CD4-positive, alpha-beta memory T cell (primary cell): ENCODE results near the gene ARL15. TPM values are rescaled to one million over a fixed set of nuclear protein-coding genes. Genes with fewer than 3 reads are reported as not detected.

Experiments
- CTCF ChIA-PET: fragments of 350-600 bp; sonication (Branson Sonifier 250); formaldehyde crosslinking; loops from one replicate; lab custom pipeline; 2021; ENCODE audit warnings: inconsistent platforms; ENCODE audit not compliant: partially characterized antibody; lab: Charles Lee
- POLR2A ChIA-PET: fragments of 350-600 bp; sonication (Branson Sonifier 250); formaldehyde crosslinking; loops from one replicate; lab custom pipeline; 2021; ENCODE audit not compliant: partially characterized antibody; lab: Charles Lee
- DNase-seq, 5 donors: peaks; one replicate each; pipeline versions ENCODE4 v3.0.0 to v3.0.0-alpha.2; 2020 to 2022; ENCODE audit warnings: mixed read lengths in 1 of 5
- H3K27ac ChIP-seq: one replicate; pipeline ENCODE4 v1.7.0; 2013; ENCODE audit warnings: low read depth, low read length
- H3K27me3 ChIP-seq: 2 replicates; pipeline ENCODE4 v1.7.0; 2013; ENCODE audit warnings: mild to moderate bottlenecking, low read length, moderate library complexity; ENCODE audit not compliant: insufficient read depth
- H3K36me3 ChIP-seq: 2 replicates; pipeline ENCODE4 v1.7.0; 2013; ENCODE audit warnings: mild to moderate bottlenecking, low read length, moderate library complexity; ENCODE audit not compliant: insufficient read depth
- H3K4me1 ChIP-seq: 2 replicates; pipeline ENCODE4 v1.7.0; 2013; ENCODE audit warnings: mild to moderate bottlenecking, low read length, moderate library complexity; ENCODE audit not compliant: insufficient read depth
- H3K4me3 ChIP-seq, 2 donors: one replicate each; pipeline ENCODE4 v1.7.0; 2013; ENCODE audit warnings: low read length in 2 of 2, mild to moderate bottlenecking in 1 of 2
- H3K9me3 ChIP-seq, 2 donors: one replicate each; pipeline ENCODE4 v1.7.0; 2013; ENCODE audit warnings: low read length in 2 of 2, control low read depth in 1 of 2; ENCODE audit not compliant: control insufficient read depth in 1 of 2
- H3K27ac Mint-ChIP-seq, 7 donors: one replicate each; pipeline ENCODE4 v1.8.0; 2020 to 2021; ENCODE audit warnings: mixed read lengths in 7 of 7, mild to moderate bottlenecking in 6 of 7, inconsistent platforms in 3 of 7, moderate library complexity in 3 of 7
- H3K27me3 Mint-ChIP-seq, 2 donors: one replicate each; pipeline ENCODE4 v1.8.0; 2020 to 2021; ENCODE audit warnings: mixed read lengths in 2 of 2
- H3K36me3 Mint-ChIP-seq, 2 donors: one replicate each; pipeline ENCODE4 v1.8.0; 2020 to 2021; ENCODE audit warnings: mixed read lengths in 2 of 2, inconsistent platforms in 1 of 2, mild to moderate bottlenecking in 1 of 2
- H3K4me1 Mint-ChIP-seq, 4 donors: one replicate each; pipeline ENCODE4 v1.8.0; 2020 to 2021; ENCODE audit warnings: mixed read lengths in 4 of 4, mild to moderate bottlenecking in 1 of 4
- H3K4me3 Mint-ChIP-seq, 8 donors: one replicate each; pipeline ENCODE4 v1.8.0; 2020 to 2021; ENCODE audit warnings: mixed read lengths in 8 of 8, mild to moderate bottlenecking in 7 of 8, moderate library complexity in 6 of 8, inconsistent platforms in 3 of 8
- H3K9me3 Mint-ChIP-seq, 8 donors: one replicate each; pipeline ENCODE4 v1.8.0; 2020 to 2021; ENCODE audit warnings: mixed read lengths in 8 of 8, mild to moderate bottlenecking in 5 of 8, inconsistent platforms in 3 of 8, moderate library complexity in 1 of 8
- intact Hi-C: fragments of 100-400 bp; cut with micrococcal nuclease; formaldehyde crosslinking; loops from one replicate; pipeline ENCODE4 v1.15.1; 2023
- polyA plus RNA-seq, 2 donors: library from polyadenylated mRNA; unstranded; fragments of 300-500 nt; fragmentation: Illumina TruSeq; gene quantifications; one replicate each; pipeline ENCODE4 v1.2.3, GENCODE V29; 2021
- total RNA-seq, 2 experiments: library from RNA; stranded (reverse); gene quantifications; one replicate each; pipeline ENCODE4 v1.2.3, GENCODE V29; 2021

ARL15 gene
- total and polyA plus RNA-seq, 4 experiments from 2014 or later = 14.0 to 29.8 (median 14.7) TPM

DNA sequence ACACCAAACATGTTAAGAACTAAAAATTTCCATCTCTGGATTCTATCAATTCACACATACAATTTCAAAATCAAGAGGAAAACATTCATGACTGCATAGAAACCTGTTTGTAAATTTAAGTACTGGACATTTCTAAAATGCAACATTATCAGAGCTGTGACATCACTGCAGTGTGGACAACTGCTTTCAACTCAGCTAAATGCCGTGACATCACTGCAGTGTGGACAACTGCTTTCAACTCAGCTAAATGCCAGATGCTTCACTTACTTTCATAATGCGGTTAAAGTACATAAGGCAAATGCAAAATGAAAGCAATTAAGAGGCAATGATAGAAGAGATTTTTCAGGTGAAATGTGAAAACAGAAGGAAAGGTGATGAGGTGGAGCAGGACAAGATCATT is 161.5 kb downstream of the ARL15 start:
- Mint-ChIP-seq H3K9me3 (peaks cover 0 to 3% (median 0%) of the 10 kb centered on the region in 8 donors), H3K4me1 (peaks cover 0 to 3% (median 1%) of the 10 kb centered on the region in 4 donors), H3K36me3 (peaks cover 14 to 59% of the 10 kb centered on the region in 2 donors), H3K27me3 (no peaks in the 10 kb centered on the region), H3K27ac (peak overlapping the region in 1 of 7 donors; percentile 0), H3K4me3 (peak overlapping the region in 1 of 8 donors; percentile 26)
- H3K4me3 ChIP-seq = no peak overlapping the region
- no peak overlapping the region for H3K27ac ChIP-seq
- H3K4me1 ChIP-seq = no peaks in the 10 kb centered on the region
- peaks cover 2% of the 10 kb centered on the region for H3K36me3 ChIP-seq
- H3K27me3 ChIP-seq = no peaks in the 10 kb centered on the region
- no peak for DNase-seq
- H3K9me3 ChIP-seq = no peaks in the 10 kb centered on the region
- ChIA-PET CTCF (no interaction called here), POLR2A (no interaction called here)
- intact Hi-C loops = no loop called here

DNA sequence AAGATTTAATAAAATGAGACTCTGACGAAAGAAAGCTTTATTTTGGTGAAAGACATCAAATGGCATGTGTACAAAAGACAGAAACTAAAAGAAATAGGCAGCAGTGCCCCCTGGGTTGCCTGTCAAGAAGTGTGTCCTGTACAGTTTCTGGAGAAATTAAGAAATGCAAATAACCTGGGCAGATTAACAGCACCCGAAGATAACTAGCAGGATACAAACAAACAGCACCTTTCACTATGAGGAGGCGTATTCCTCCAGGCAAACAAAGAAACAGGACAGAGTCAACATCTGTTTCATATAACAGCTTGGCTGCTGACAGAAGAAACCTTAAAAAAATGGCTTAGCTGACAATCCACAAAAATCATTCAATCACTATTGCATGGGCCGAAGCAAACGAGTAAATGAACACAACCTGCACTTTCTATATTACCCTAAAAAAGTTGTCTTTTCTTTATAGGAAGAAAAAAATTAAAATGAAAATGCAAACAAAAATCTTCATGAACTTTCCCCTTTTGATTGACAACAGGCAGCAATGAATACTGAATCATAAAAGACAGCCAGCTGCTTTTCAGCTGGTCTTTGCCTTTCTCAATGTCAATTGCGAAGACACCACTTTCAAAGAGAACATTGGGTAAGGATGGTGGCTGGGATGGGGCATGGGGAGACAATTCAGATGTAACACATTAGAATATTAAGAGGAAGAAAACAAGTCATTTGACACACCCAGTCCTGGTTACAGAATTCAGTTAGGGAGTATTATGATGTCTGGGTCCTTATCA is 162.1 kb downstream of the ARL15 start:
- no peaks in the 10 kb centered on the region for H3K27me3 Mint-ChIP-seq
- peaks cover 0 to 3% (median 1%) of the 10 kb centered on the region in 4 donors for H3K4me1 Mint-ChIP-seq
- no peak overlapping the region for H3K27ac ChIP-seq
- peaks cover 14 to 56% of the 10 kb centered on the region in 2 donors for H3K36me3 Mint-ChIP-seq
- no peaks in the 10 kb centered on the region for H3K4me1 ChIP-seq
- ChIA-PET POLR2A (no interaction called here), CTCF (no interaction called here)
- no peaks in the 10 kb centered on the region for H3K9me3 ChIP-seq
- peaks cover 0 to 3% (median 0%) of the 10 kb centered on the region in 8 donors for H3K9me3 Mint-ChIP-seq
- intact Hi-C loops = no loop called here
- DNase-seq = no peak
- no peak overlapping the region for H3K4me3 ChIP-seq
- H3K4me3 Mint-ChIP-seq = no peak overlapping the region
- no peaks in the 10 kb centered on the region for H3K27me3 ChIP-seq
- no peaks in the 10 kb centered on the region for H3K36me3 ChIP-seq
- no peak overlapping the region for H3K27ac Mint-ChIP-seq

DNA sequence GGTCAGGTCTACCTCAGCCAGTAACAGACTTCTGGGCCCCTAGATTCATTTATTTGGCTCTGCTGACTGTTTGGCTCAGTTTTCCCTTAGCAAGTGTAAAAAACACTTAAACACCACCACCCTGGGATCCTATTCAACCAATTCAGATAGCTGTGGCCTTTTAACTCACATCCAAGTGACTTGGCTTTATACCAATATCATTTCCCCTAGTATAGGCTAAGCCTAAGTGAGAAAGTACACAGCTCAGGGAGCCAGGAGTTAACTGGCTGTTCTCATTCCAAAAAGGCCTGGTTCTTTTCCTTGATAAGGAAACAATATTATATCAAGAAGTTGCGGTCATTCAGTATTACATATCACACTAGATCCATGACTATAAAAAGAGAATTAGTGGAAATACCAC is 163.5 kb downstream of the ARL15 start:
- Histone ChIP-seq H3K4me3 (no peak overlapping the region), H3K36me3 (no peaks in the 10 kb centered on the region), H3K9me3 (no peaks in the 10 kb centered on the region), H3K4me1 (no peaks in the 10 kb centered on the region), H3K27me3 (no peaks in the 10 kb centered on the region), H3K27ac (no peak overlapping the region)
- no peak for DNase-seq
- Mint-ChIP-seq H3K27me3 (no peaks in the 10 kb centered on the region), H3K4me3 (no peak overlapping the region), H3K4me1 (peaks cover 0 to 3% (median 0%) of the 10 kb centered on the region in 4 donors), H3K27ac (no peak overlapping the region), H3K9me3 (peaks cover 0 to 2% (median 0%) of the 10 kb centered on the region in 8 donors), H3K36me3 (peaks cover 10 to 61% of the 10 kb centered on the region in 2 donors)
- ChIA-PET POLR2A (no interaction called here), CTCF (no interaction called here)
- intact Hi-C loops = no loop called here

DNA sequence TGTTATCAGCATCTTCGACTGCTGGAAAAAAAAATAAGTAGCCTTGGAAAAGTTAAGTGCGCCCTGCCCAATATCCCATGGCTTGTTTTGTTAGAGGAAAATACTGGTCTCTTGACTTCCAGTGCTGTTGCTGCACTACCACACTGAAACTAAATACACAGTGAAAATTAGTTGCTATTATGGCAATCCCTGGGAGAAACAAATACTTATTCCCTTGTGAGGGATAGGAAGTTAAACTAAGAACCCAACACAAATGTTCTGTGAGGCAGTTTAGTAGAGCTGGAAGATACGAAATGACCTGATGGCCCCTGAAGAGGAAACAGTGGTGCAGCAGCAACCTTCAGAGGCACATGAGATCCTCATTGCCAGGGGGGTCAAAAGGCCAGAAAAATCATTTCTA is 164.0 kb downstream of the ARL15 start:
- POLR2A ChIA-PET = no interaction called here
- Histone ChIP-seq H3K9me3 (no peaks in the 10 kb centered on the region), H3K36me3 (no peaks in the 10 kb centered on the region), H3K4me3 (no peak overlapping the region), H3K4me1 (no peaks in the 10 kb centered on the region), H3K27me3 (no peaks in the 10 kb centered on the region), H3K27ac (no peak overlapping the region)
- H3K27ac Mint-ChIP-seq = no peak overlapping the region
- H3K4me3 Mint-ChIP-seq = no peak overlapping the region
- H3K9me3 Mint-ChIP-seq = peaks cover 0 to 2% (median 0%) of the 10 kb centered on the region in 8 donors
- no peaks in the 10 kb centered on the region for H3K27me3 Mint-ChIP-seq
- peaks cover 0 to 3% (median 0%) of the 10 kb centered on the region in 4 donors for H3K4me1 Mint-ChIP-seq
- no peak for DNase-seq
- CTCF ChIA-PET = no interaction called here
- intact Hi-C loops = no loop called here
- peaks cover 10 to 55% of the 10 kb centered on the region in 2 donors for H3K36me3 Mint-ChIP-seq

DNA sequence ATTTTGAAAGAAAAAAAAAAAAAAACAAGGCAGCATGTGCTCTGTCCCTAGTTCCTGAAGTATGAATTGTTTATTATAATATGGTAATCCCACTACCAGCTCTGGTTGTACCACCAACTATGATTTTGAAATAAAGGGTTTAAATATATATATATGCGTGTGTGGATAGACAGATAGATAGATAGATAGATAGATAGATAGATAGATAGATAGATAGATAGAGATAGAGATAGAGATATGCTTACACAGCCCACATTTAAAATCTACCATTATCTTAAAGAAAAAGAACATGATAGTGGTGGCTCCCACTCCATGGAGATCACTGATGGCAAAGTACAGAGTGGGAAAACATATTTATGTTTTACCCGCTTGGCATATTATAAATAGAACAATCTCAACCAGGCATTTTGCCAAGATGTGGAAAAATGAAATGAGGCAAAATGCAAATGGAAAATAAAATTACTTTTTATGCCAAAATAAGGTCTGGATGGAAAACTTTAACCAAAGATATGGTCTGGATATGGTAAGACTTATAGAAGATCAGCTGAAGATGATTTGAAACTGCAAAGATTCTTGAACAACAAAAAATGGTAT is 170.0 kb downstream of the ARL15 start:
- CTCF ChIA-PET = no interaction called here
- Histone ChIP-seq H3K4me1 (no peaks in the 10 kb centered on the region), H3K36me3 (no peaks in the 10 kb centered on the region), H3K4me3 (no peak overlapping the region), H3K9me3 (no peaks in the 10 kb centered on the region), H3K27ac (no peak overlapping the region), H3K27me3 (no peaks in the 10 kb centered on the region)
- Mint-ChIP-seq H3K27me3 (no peaks in the 10 kb centered on the region), H3K4me3 (no peak overlapping the region), H3K4me1 (peaks cover 0 to 1% (median 0%) of the 10 kb centered on the region in 4 donors), H3K9me3 (peaks cover 0 to 2% (median 0%) of the 10 kb centered on the region in 8 donors), H3K27ac (no peak overlapping the region), H3K36me3 (peaks cover 4 to 31% of the 10 kb centered on the region in 2 donors)
- intact Hi-C loops = no loop called here
- POLR2A ChIA-PET = no interaction called here
- no peak for DNase-seq

DNA sequence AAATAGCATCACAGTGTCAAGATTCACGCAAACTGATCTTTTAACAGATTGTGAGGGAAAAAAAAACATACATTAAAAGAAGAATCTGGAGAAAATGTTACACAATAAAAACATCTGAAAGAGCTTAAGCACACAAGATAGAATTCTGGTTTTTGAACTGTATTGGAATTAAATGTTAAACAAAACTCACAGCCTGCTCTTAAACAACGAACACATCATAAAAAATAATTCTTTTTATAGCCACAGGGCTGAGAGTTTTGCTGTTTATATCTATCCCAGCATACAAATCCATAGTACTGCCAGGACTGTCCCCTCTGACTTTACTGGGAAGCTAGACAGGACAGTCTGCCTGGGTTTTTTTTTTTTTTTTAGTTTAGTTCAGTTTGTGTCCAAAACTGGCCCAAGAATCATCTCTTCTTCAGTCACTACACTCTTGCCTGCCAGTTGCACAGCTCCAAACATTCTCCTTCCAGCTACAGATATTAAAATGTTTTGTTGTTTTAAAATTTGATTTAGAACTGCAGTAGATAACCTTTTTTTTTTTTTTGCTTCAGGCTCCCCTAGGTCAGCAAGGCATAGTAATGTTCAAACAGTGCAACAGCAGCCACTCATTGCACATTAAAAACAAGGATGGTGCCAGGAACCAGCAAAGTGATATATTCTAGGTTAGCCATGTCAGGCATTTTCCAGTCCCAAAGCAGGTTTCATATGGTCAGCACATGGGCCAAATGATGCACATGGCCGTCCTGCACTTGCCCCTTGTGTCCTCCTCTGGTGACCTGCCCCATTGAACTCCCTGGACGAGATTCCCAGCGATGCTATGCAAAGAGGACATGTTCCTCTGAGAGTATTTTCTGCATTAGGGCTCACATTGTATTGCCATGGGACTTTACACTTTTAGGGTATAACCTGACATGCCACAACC is 173.6 kb downstream of the ARL15 start:
- no peaks in the 10 kb centered on the region for H3K4me1 ChIP-seq
- DNase-seq = no peak
- Mint-ChIP-seq H3K4me3 (no peak overlapping the region), H3K27me3 (no peaks in the 10 kb centered on the region), H3K4me1 (peaks cover 0 to 7% (median 3%) of the 10 kb centered on the region in 4 donors), H3K27ac (no peak overlapping the region), H3K36me3 (peaks cover 12 to 16% of the 10 kb centered on the region in 2 donors), H3K9me3 (peaks cover 0 to 3% (median 0%) of the 10 kb centered on the region in 8 donors)
- no peak overlapping the region for H3K27ac ChIP-seq
- H3K4me3 ChIP-seq = no peak overlapping the region
- no peaks in the 10 kb centered on the region for H3K9me3 ChIP-seq
- intact Hi-C loops = no loop called here
- H3K36me3 ChIP-seq = no peaks in the 10 kb centered on the region
- ChIA-PET CTCF (interaction anchor here (0.6 to 0.7 kb wide), 2 partner anchors 294 to 1244 kb away, joined by 3 read pairs; no protein-coding TSS in a partner anchor), POLR2A (no interaction called here)
- no peaks in the 10 kb centered on the region for H3K27me3 ChIP-seq

DNA sequence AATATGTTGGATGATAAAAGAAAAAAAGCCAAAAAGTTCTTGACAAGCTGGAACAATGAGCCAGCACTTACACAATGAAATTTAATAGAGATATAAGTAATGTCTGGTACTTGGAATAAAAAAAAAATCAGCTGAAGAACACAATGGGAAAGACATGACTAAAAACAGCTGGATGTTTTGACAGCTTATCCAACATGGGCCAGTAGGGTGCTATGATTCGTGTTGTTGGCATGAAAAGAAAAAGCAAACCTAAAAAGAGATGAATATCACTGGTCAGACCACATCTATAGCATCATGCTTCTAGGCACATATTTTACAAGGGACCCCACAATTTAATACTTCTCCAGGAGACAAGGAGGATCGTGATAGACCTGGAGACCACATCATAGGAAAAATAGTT is 175.3 kb downstream of the ARL15 start:
- intact Hi-C loops = no loop called here
- Histone ChIP-seq H3K9me3 (no peaks in the 10 kb centered on the region), H3K4me3 (no peak overlapping the region), H3K27me3 (no peaks in the 10 kb centered on the region), H3K4me1 (no peaks in the 10 kb centered on the region), H3K27ac (no peak overlapping the region), H3K36me3 (no peaks in the 10 kb centered on the region)
- ChIA-PET POLR2A (no interaction called here), CTCF (no interaction called here)
- H3K36me3 Mint-ChIP-seq = peaks cover 15 to 21% of the 10 kb centered on the region in 2 donors
- no peak overlapping the region for H3K27ac Mint-ChIP-seq
- H3K27me3 Mint-ChIP-seq = no peaks in the 10 kb centered on the region
- peak overlapping the region in 1 of 8 donors; percentile 48 for H3K4me3 Mint-ChIP-seq
- DNase-seq = no peak
- peaks cover 0 to 3% (median 0%) of the 10 kb centered on the region in 8 donors for H3K9me3 Mint-ChIP-seq
- H3K4me1 Mint-ChIP-seq = peaks cover 0 to 7% (median 3%) of the 10 kb centered on the region in 4 donors
